ENCODE data around the gene ANGPTL2. TPM values are rescaled to one million over a fixed set of nuclear protein-coding genes. Genes with fewer than 3 reads are reported as not detected.

Gene ANGPTL2
- total RNA-seq, 4 donors from 2014 or later, result 36.5 to 52.5 (median 50.8) TPM

- H3K36me3 ChIP-seq, result no peaks in the 10 kb centered on the region
- WGBS, 2 donors (ENCODE audit: low coverage in 1 of 2), result 56 to 76% methylated on average over 4 to 6 of the region's 8 CpGs
- no peak overlapping the region for H3K4me3 ChIP-seq
- TF ChIP-seq POLR2A (IDR thresholded peaks at IDR 0.05), result no peak
- TF ChIP-seq CTCF (IDR thresholded peaks at IDR 0.05), result peak in 1 of 4 experiments; percentile 17
- H3K27ac ChIP-seq, result peak overlapping the region in 3 of 4 donors; percentile 56 to 66 (median 65)
- no peaks in the 10 kb centered on the region for H3K9me3 ChIP-seq
- peak; percentile 90 for ATAC-seq
- H3K4me1 ChIP-seq, result peaks cover 0 to 13% (median 0%) of the 10 kb centered on the region in 3 donors
- H3K27me3 ChIP-seq, result no peaks in the 10 kb centered on the region
Observed at GRCh38 chr9:127144670-127145445, 22.4 kb upstream of the ANGPTL2 start.

- H3K36me3 ChIP-seq, result no peaks in the 10 kb centered on the region
- 93 to 100% methylated on average over 6 to 7 of the region's 8 CpGs for WGBS, 2 donors (ENCODE audit: low coverage in 1 of 2)
- TF ChIP-seq POLR2AphosphoS5 (IDR thresholded peaks at IDR 0.05), result no peak
- no peak for TF ChIP-seq EP300 (IDR thresholded peaks at IDR 0.05)
- no peak for TF ChIP-seq POLR2A (IDR thresholded peaks at IDR 0.05)
- TF ChIP-seq CTCF (IDR thresholded peaks at IDR 0.05), result no peak
- peak overlapping the region in 3 of 4 donors; percentile 10 to 41 (median 39) for H3K27ac ChIP-seq
- no peaks in the 10 kb centered on the region for H3K27me3 ChIP-seq
- no peak overlapping the region for H3K4me3 ChIP-seq
- H3K9me3 ChIP-seq, result no peaks in the 10 kb centered on the region
- ATAC-seq, result no peak
- H3K4me1 ChIP-seq, result peaks cover 0 to 13% (median 0%) of the 10 kb centered on the region in 3 donors
Observed at GRCh38 chr9:127143920-127144465, 21.6 kb upstream of the ANGPTL2 start.

- H3K36me3 ChIP-seq, result no peaks in the 10 kb centered on the region
- ATAC-seq, result no peak
- no peaks in the 10 kb centered on the region for H3K9me3 ChIP-seq
- TF ChIP-seq POLR2AphosphoS5 (IDR thresholded peaks at IDR 0.05), result no peak
- TF ChIP-seq EP300 (IDR thresholded peaks at IDR 0.05), result no peak
- TF ChIP-seq CTCF (IDR thresholded peaks at IDR 0.05), result no peak
- TF ChIP-seq POLR2A (IDR thresholded peaks at IDR 0.05), result no peak
- H3K4me1 ChIP-seq, result peaks cover 0 to 13% (median 0%) of the 10 kb centered on the region in 3 donors
- 69 to 84% methylated on average over 2 of the region's 2 CpGs for WGBS, 2 donors (ENCODE audit: low coverage in 1 of 2)
- no peak overlapping the region for H3K27ac ChIP-seq
- H3K4me3 ChIP-seq, result no peak overlapping the region
- H3K27me3 ChIP-seq, result no peaks in the 10 kb centered on the region
Observed at GRCh38 chr9:127142931-127143464, 20.6 kb upstream of the ANGPTL2 start.

GRCh38 chr9:127142291-127142690, 19.9 kb upstream of the ANGPTL2 start:
- no peak overlapping the region for H3K4me3 ChIP-seq
- no peak for ATAC-seq
- WGBS, 2 donors (ENCODE audit: low coverage in 1 of 2), result 100% methylated on average over 1 of the region's 3 CpGs; no CpG with 5 or more reads in 1 of the 2 donors
- TF ChIP-seq CTCF (IDR thresholded peaks at IDR 0.05) (no peak), POLR2A (IDR thresholded peaks at IDR 0.05) (no peak), POLR2AphosphoS5 (IDR thresholded peaks at IDR 0.05) (no peak)
- no peak overlapping the region for H3K27ac ChIP-seq
- no peaks in the 10 kb centered on the region for H3K9me3 ChIP-seq
- no peaks in the 10 kb centered on the region for H3K36me3 ChIP-seq
- H3K4me1 ChIP-seq, result peaks cover 0 to 13% (median 0%) of the 10 kb centered on the region in 3 donors
- no peaks in the 10 kb centered on the region for H3K27me3 ChIP-seq
